ENCODE measurements around the gene ARMH4. TPM values are rescaled to one million over a fixed set of nuclear protein-coding genes. Genes with fewer than 3 reads are reported as not detected.

Gene ARMH4
- total RNA-seq, 6 experiments from 2014 or later = 2.6 to 6.5 (median 3.7) TPM

DNA sequence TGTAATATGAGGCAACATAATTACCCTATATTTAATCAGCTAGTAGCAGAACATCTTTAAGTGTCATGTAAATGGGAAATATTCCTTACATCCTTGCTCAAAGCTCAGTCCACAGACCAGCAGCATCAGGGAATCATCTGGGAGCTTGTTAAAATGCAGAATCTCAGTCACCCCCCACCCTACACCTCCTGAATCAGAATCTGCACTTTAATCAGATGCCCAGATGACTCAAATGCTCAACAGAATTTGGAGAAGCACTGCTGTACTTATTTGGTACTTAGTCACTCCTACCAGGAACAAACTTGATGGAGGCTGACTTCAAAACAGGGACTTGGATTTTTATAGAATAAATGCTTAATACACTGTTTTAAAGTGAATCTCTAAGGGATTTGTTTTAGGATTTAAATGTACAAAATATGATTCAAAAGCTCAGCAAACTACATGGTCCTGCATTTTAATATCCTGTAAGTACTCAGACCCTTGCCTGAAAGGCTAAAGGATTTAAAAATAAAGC lies 96.5 kb downstream of the ARMH4 start:
- no peak for DNase-seq
- Mint-ChIP-seq H3K27ac (no peak overlapping the region), H3K36me3 (ENCODE audit: low read depth) (no peaks in the 10 kb centered on the region), H3K9me3 (no peaks in the 10 kb centered on the region), H3K4me3 (no peak overlapping the region), H3K4me1 (ENCODE audit: low read depth) (peaks cover 8% of the 10 kb centered on the region; the same call in 1 of the 2 replicates), H3K27me3 (ENCODE audit: insufficient read depth) (peaks cover 4% of the 10 kb centered on the region)
- TF ChIP-seq, protein P1, sequence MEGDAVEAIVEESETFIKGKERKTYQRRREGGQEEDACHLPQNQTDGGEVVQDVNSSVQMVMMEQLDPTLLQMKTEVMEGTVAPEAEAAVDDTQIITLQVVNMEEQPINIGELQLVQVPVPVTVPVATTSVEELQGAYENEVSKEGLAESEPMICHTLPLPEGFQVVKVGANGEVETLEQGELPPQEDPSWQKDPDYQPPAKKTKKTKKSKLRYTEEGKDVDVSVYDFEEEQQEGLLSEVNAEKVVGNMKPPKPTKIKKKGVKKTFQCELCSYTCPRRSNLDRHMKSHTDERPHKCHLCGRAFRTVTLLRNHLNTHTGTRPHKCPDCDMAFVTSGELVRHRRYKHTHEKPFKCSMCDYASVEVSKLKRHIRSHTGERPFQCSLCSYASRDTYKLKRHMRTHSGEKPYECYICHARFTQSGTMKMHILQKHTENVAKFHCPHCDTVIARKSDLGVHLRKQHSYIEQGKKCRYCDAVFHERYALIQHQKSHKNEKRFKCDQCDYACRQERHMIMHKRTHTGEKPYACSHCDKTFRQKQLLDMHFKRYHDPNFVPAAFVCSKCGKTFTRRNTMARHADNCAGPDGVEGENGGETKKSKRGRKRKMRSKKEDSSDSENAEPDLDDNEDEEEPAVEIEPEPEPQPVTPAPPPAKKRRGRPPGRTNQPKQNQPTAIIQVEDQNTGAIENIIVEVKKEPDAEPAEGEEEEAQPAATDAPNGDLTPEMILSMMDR (IDR thresholded peaks at IDR 0.05) = no peak

DNA sequence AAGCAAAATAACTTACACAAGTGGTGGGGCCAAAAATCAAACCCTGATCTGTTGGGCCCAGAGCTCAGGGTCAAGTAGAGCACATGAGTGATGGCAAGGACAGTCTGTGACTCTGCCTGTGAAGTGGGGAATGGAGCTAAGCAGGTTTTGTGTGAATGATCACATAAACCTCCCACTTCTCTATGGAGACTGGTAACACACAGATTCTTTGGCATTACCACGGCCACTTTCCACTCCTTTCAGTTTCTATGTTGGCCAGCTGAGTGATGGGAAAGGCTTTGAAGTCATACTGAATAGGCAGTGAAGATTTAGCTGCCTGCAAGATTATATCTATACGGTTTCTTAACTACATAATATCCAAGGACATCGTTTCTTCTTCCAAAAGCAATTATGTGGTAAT lies 97.9 kb downstream of the ARMH4 start:
- DNase-seq = no peak
- Mint-ChIP-seq H3K27me3 (ENCODE audit: insufficient read depth) (peaks cover 4% of the 10 kb centered on the region), H3K27ac (no peak overlapping the region)

DNA sequence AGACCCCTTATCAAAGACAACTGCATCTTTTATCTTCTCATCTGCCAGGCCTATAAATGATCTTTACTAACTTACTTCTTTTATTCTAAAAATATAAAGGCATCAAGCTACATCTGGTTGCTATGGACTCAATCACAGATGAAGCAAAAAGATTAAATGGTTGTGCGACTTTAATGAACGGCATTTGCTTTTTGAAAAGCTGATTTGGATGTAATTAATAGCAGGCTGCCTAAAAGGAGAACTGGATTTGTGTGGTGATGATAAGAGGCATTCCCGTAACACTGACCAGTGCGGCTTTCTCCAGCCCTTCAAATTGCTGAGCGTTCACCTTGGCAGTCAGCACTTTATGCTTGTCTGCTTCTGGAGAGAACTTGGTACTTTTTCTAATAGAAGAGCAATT lies 103.8 kb downstream of the ARMH4 start:
- TF ChIP-seq, protein P1 (IDR thresholded peaks at IDR 0.05) = no peak
- H3K36me3 Mint-ChIP-seq (ENCODE audit: low read depth) = no peaks in the 10 kb centered on the region
- no peaks in the 10 kb centered on the region for H3K4me1 Mint-ChIP-seq (ENCODE audit: low read depth)
- peaks cover 4% of the 10 kb centered on the region for H3K27me3 Mint-ChIP-seq (ENCODE audit: insufficient read depth)
- no peaks in the 10 kb centered on the region for H3K9me3 Mint-ChIP-seq
- H3K4me3 Mint-ChIP-seq = no peak overlapping the region
- H3K27ac Mint-ChIP-seq = no peak overlapping the region
- DNase-seq = no peak

More for the DNA sequence above, 97.9 kb downstream of the ARMH4 start:
- no peaks in the 10 kb centered on the region for H3K9me3 Mint-ChIP-seq
- no peak overlapping the region for H3K4me3 Mint-ChIP-seq
- H3K36me3 Mint-ChIP-seq (ENCODE audit: low read depth) = no peaks in the 10 kb centered on the region
- TF ChIP-seq, protein P1 (IDR thresholded peaks at IDR 0.05) = no peak
- no peaks in the 10 kb centered on the region for H3K4me1 Mint-ChIP-seq (ENCODE audit: low read depth)

DNA sequence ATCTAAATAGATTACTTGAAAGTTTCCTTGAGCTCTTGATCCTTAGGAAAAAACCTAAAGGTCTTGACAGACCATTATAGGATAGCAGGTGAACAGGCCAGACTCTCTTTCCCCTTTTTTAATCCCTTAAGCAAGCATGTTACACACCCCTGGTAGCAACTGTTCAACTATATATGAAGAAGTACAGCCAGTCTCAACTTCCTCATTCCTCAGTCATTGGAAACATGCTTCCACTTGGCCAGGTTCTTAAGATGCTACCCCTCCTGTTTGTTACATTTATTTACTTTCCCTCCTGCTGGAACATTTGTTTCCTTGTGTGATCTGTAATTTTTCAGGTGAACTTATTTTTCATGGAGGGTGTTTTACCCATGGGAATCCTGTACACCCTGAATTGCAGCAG lies 124.1 kb downstream of the ARMH4 start:
- Mint-ChIP-seq H3K27ac (no peak overlapping the region), H3K4me1 (ENCODE audit: low read depth) (no peaks in the 10 kb centered on the region), H3K4me3 (no peak overlapping the region), H3K9me3 (peaks cover 4% of the 10 kb centered on the region; the same call in 1 of the 2 replicates), H3K27me3 (ENCODE audit: insufficient read depth) (no peaks in the 10 kb centered on the region), H3K36me3 (ENCODE audit: low read depth) (no peaks in the 10 kb centered on the region)
- DNase-seq = no peak
- TF ChIP-seq, protein P1 (IDR thresholded peaks at IDR 0.05) = no peak

DNA sequence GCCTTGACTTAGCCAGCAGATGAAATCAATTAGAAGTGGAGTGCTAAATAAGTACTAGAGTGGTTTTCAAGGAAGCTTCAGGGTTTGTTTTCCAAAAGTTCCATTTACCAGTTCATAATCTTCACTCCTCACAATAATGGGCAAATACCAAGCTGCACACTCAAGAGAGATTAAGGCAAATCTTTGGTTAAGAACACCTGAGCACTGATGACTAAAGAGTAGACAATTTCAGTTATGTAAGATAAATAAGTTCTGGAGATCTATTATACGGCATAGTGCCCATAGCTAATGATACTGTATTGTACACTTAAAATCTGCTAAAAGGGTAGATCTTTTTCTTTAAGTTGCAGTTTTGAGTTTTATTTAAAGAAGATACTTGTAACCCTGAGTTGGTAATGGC lies 125.0 kb downstream of the ARMH4 start:
- DNase-seq = no peak
- Mint-ChIP-seq H3K27ac (no peak overlapping the region), H3K4me1 (ENCODE audit: low read depth) (no peaks in the 10 kb centered on the region), H3K9me3 (peaks cover 2% of the 10 kb centered on the region; the same call in 1 of the 2 replicates), H3K36me3 (ENCODE audit: low read depth) (no peaks in the 10 kb centered on the region), H3K4me3 (no peak overlapping the region), H3K27me3 (ENCODE audit: insufficient read depth) (no peaks in the 10 kb centered on the region)
- TF ChIP-seq, protein P1 (IDR thresholded peaks at IDR 0.05) = no peak

DNA sequence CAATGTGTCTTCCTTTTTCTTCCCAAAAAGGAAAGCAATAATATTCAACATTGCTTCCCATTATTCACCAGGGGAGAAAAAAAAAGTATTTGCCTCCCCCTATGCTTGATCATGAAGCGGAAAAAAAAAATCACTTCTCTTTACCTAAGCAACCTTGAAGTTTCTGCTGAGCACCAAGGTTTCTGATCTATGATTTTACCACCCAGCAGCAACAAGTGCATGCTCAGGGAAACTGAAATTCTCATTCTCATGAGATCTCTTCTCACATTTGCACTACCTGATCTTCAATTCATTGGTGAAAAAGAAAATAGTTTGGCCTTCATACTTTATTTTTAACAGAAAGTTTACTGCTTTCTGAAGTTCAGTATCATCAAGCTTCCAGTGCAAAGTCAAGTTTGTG lies 125.8 kb downstream of the ARMH4 start:
- Mint-ChIP-seq H3K4me1 (ENCODE audit: low read depth) (no peaks in the 10 kb centered on the region), H3K27ac (no peak overlapping the region), H3K27me3 (ENCODE audit: insufficient read depth) (no peaks in the 10 kb centered on the region), H3K9me3 (no peaks in the 10 kb centered on the region), H3K36me3 (ENCODE audit: low read depth) (no peaks in the 10 kb centered on the region), H3K4me3 (no peak overlapping the region)
- TF ChIP-seq, protein P1 (IDR thresholded peaks at IDR 0.05) = no peak
- no peak for DNase-seq

All from HFFc6 (cell line).